HepG2 (cell line): ENCODE data around the gene ANKLE1. TPM values are rescaled to one million over a fixed set of nuclear protein-coding genes. Genes with fewer than 3 reads are reported as not detected.

Experiments
- ETV6 ChIP-seq: sonication (generic); formaldehyde crosslinking; conservative IDR thresholded peaks from 2 replicates; pipeline ENCODE4 v1.4.0; 2020; ENCODE audit warnings: missing genetic modification reagents
- HMG20B ChIP-seq: conservative IDR thresholded peaks from 2 replicates; pipeline ENCODE4 v1.6.1; 2016; ENCODE audit warnings: missing genetic modification reagents, missing compliant biosample characterization
- RFX5 ChIP-seq: IDR thresholded peaks from 2 replicates; pipeline ENCODE4 v1.6.1; 2011; ENCODE audit warnings: low read depth, low read length, improper control_type of control experiment
- SKI ChIP-seq: fragments of 450-650 bp; IDR thresholded peaks from one replicate; pipeline ENCODE4 v1.6.1; 2018; ENCODE audit warnings: mild to moderate bottlenecking; ENCODE audit not compliant: partially characterized antibody
- TSC22D2 ChIP-seq: sonication (generic); formaldehyde crosslinking; IDR thresholded peaks from 2 replicates; pipeline ENCODE4 v1.5.1; 2020; ENCODE audit warnings: missing genetic modification reagents, mild to moderate bottlenecking, borderline replicate concordance
- YY1 ChIP-seq: IDR thresholded peaks from 2 replicates; pipeline ENCODE4 v1.6.1; 2011; ENCODE audit warnings: low read length, low read depth, moderate library complexity, mild to moderate bottlenecking; ENCODE audit not compliant: insufficient read depth, insufficient replicate concordance
- ZNF530 ChIP-seq: sonication (generic); formaldehyde crosslinking; IDR thresholded peaks from 2 replicates; pipeline ENCODE4 v1.5.0; 2020; ENCODE audit warnings: low read depth, mild to moderate bottlenecking, missing genetic modification reagents
- ZNF790 ChIP-seq: sonication (generic); formaldehyde crosslinking; IDR thresholded peaks from 2 replicates; pipeline ENCODE4 v1.8.0; 2022; ENCODE audit warnings: missing genetic modification reagents, mild to moderate bottlenecking, borderline replicate concordance
- polyA plus RNA-seq, 8 experiments: library from polyadenylated mRNA; depleted of rRNA in 3 of 8; stranded (reverse) in 7 of 8; unstranded in 1 of 8; fragments of >200 nt; fragmentation: Illumina TruSeq in 4 of 8; extraction: Trizol in 4 of 8; gene quantifications; 2 replicates each; pipeline versions ENCODE4 v1.2.1 to v1.2.3, GENCODE V29; 2011 to 2016; ENCODE audit warnings: low read depth in 4 of 8, missing spikeins in 1 of 8, mixed read lengths in 1 of 8; ENCODE audit not compliant: insufficient read depth in 1 of 8
- total RNA-seq, 5 experiments: library from RNA; depleted of rRNA; stranded (reverse); fragments of >200 nt; fragmentation: Illumina TruSeq; extraction: Trizol; gene quantifications; 2 replicates each; pipeline ENCODE4 v1.2.3, GENCODE V29; 2016; ENCODE audit warnings: low read depth in 1 of 5
- TF ChIP-seq, protein P1 (sequence below): sonication (generic); formaldehyde crosslinking; IDR thresholded peaks from 2 replicates; pipeline ENCODE4 v1.4.0; 2020; ENCODE audit warnings: missing genetic modification reagents, mild to moderate bottlenecking, borderline replicate concordance
- TF ChIP-seq, protein P2 (sequence below): sonication (generic); formaldehyde crosslinking; IDR thresholded peaks from 2 replicates; pipeline ENCODE4 v1.5.1; 2020; ENCODE audit warnings: missing genetic modification reagents, mild to moderate bottlenecking, borderline replicate concordance
- TF ChIP-seq, protein P3 (sequence below): IDR thresholded peaks from 2 replicates; pipeline ENCODE4 v1.6.1; 2018; ENCODE audit warnings: missing genetic modification reagents, mild to moderate bottlenecking, missing compliant biosample characterization
- TF ChIP-seq, protein P4 (sequence below): sonication (generic); formaldehyde crosslinking; IDR thresholded peaks from 2 replicates; pipeline ENCODE4 v1.5.1; 2020; ENCODE audit warnings: mild to moderate bottlenecking, missing genetic modification reagents, borderline replicate concordance
- TF ChIP-seq, protein P5 (sequence below): IDR thresholded peaks from 2 replicates; pipeline ENCODE4 v1.6.1; 2012; ENCODE audit warnings: low read length, improper control_type of control experiment

The ANKLE1 gene
- total and polyA plus RNA-seq, 2 of the 13 experiments (the other 11 are each of a cell fraction or from before 2014, with no cell fraction given): 0.69 to 1.5 TPM

DNA sequence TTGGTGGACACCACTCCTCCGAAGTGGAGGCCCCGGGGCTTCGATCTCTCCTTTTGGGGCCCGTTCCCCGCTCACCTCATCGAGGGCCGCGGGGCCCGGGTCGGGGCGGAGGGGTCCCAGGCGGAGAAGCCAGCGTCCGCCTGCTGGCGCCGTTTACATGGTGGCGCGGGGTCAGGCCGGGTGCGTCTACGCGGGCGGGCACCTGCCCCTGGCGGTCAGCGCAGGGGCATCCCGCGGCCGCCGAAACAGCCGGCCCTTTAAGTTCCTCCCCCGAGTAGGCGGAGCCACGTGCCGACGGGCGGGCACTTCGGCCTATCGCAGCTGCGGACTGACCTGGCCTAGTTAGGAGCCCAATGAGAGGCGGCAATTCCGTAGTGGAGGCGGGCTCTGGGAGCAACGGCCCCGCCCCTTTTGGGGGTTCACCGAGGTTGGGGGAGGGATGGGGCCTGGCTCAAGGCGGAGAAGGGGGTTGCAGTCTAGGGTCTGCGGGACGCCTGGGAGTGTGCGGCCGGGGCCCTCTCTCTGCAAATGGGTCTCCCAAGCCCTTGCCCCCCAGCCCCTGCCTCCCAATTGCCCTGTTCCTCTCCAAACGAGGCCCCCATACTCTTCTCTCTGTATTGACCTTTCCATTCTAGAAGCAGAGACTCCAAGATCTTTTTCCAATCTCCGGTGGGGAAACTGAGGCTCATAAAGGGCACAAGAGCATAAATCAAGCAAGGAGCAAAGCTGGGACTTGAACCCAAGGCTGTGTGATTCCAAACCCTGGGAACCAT lies 21.7 kb downstream of the ANKLE1 start, which contains the start of gene ABHD8 (continued):
- TF ChIP-seq, protein P1, sequence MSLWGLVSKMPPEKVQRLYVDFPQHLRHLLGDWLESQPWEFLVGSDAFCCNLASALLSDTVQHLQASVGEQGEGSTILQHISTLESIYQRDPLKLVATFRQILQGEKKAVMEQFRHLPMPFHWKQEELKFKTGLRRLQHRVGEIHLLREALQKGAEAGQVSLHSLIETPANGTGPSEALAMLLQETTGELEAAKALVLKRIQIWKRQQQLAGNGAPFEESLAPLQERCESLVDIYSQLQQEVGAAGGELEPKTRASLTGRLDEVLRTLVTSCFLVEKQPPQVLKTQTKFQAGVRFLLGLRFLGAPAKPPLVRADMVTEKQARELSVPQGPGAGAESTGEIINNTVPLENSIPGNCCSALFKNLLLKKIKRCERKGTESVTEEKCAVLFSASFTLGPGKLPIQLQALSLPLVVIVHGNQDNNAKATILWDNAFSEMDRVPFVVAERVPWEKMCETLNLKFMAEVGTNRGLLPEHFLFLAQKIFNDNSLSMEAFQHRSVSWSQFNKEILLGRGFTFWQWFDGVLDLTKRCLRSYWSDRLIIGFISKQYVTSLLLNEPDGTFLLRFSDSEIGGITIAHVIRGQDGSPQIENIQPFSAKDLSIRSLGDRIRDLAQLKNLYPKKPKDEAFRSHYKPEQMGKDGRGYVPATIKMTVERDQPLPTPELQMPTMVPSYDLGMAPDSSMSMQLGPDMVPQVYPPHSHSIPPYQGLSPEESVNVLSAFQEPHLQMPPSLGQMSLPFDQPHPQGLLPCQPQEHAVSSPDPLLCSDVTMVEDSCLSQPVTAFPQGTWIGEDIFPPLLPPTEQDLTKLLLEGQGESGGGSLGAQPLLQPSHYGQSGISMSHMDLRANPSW: no peak
- TF ChIP-seq TSC22D2 (no peak), YY1 (peak; percentile 44), ZNF530 (CRISPR knock-in tag) (no peak), SKI (peak; percentile 54), HMG20B (CRISPR knock-in tag) (no peak), ZNF790 (CRISPR knock-in tag) (no peak), RFX5 (no peak), ETV6 (CRISPR knock-in tag) (no peak)
- TF ChIP-seq, protein P2, sequence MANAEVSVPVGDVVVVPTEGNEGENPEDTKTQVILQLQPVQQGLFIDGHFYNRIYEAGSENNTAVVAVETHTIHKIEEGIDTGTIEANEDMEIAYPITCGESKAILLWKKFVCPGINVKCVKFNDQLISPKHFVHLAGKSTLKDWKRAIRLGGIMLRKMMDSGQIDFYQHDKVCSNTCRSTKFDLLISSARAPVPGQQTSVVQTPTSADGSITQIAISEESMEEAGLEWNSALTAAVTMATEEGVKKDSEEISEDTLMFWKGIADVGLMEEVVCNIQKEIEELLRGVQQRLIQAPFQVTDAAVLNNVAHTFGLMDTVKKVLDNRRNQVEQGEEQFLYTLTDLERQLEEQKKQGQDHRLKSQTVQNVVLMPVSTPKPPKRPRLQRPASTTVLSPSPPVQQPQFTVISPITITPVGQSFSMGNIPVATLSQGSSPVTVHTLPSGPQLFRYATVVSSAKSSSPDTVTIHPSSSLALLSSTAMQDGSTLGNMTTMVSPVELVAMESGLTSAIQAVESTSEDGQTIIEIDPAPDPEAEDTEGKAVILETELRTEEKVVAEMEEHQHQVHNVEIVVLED (CRISPR knock-in tag): peak; percentile 56; the same call in 1 of the 2 replicates
- TF ChIP-seq, protein P3, sequence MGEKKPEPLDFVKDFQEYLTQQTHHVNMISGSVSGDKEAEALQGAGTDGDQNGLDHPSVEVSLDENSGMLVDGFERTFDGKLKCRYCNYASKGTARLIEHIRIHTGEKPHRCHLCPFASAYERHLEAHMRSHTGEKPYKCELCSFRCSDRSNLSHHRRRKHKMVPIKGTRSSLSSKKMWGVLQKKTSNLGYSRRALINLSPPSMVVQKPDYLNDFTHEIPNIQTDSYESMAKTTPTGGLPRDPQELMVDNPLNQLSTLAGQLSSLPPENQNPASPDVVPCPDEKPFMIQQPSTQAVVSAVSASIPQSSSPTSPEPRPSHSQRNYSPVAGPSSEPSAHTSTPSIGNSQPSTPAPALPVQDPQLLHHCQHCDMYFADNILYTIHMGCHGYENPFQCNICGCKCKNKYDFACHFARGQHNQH (CRISPR knock-in tag): no peak
- TF ChIP-seq, protein P4, sequence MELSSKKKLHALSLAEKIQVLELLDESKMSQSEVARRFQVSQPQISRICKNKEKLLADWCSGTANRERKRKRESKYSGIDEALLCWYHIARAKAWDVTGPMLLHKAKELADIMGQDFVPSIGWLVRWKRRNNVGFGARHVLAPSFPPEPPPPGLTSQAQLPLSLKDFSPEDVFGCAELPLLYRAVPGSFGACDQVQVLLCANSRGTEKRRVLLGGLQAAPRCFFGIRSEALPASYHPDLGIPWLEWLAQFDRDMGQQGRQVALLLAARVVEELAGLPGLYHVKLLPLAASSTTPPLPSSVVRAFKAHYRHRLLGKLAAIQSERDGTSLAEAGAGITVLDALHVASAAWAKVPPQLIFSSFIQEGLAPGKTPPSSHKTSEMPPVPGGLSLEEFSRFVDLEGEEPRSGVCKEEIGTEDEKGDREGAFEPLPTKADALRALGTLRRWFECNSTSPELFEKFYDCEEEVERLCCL (CRISPR knock-in tag): no peak
- TF ChIP-seq, protein P5, sequence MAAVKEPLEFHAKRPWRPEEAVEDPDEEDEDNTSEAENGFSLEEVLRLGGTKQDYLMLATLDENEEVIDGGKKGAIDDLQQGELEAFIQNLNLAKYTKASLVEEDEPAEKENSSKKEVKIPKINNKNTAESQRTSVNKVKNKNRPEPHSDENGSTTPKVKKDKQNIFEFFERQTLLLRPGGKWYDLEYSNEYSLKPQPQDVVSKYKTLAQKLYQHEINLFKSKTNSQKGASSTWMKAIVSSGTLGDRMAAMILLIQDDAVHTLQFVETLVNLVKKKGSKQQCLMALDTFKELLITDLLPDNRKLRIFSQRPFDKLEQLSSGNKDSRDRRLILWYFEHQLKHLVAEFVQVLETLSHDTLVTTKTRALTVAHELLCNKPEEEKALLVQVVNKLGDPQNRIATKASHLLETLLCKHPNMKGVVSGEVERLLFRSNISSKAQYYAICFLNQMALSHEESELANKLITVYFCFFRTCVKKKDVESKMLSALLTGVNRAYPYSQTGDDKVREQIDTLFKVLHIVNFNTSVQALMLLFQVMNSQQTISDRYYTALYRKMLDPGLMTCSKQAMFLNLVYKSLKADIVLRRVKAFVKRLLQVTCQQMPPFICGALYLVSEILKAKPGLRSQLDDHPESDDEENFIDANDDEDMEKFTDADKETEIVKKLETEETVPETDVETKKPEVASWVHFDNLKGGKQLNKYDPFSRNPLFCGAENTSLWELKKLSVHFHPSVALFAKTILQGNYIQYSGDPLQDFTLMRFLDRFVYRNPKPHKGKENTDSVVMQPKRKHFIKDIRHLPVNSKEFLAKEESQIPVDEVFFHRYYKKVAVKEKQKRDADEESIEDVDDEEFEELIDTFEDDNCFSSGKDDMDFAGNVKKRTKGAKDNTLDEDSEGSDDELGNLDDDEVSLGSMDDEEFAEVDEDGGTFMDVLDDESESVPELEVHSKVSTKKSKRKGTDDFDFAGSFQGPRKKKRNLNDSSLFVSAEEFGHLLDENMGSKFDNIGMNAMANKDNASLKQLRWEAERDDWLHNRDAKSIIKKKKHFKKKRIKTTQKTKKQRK: no peak
